HG03575 (cell line): ENCODE measurements around the gene GASK1A.
"Not testable (repeated sequence)": the region's sequence is repeated elsewhere in the genome, so short reads cannot be mapped to it uniquely, and the experiment has no call there.

Experiments
- ATAC-seq: cut with Tn5 transposase; IDR thresholded peaks from one replicate; pipeline ENCODE4 v1.9.1; 2021; ENCODE audit not compliant: unreplicated experiment, insufficient number of reproducible peaks, low FRiP score; ENCODE audit errors: extremely low read depth

Gene GASK1A

GRCh38 chr3:43045079-43045478 is 66.0 kb downstream of the GASK1A start:
- not testable (repeated sequence) for ATAC-seq

- no peak for ATAC-seq
These were observed 67.5 kb downstream of the GASK1A start for GRCh38 chr3:43046583-43046982.

GRCh38 chr3:43048470-43048869 is 69.4 kb downstream of the GASK1A start:
- ATAC-seq = no peak

GRCh38 chr3:43053291-43053690 is 74.2 kb downstream of the GASK1A start:
- ATAC-seq = no peak

- no peak for ATAC-seq
These were observed 75.6 kb downstream of the GASK1A start for GRCh38 chr3:43054754-43055153.

- ATAC-seq = no peak
These were observed 76.3 kb downstream of the GASK1A start for GRCh38 chr3:43055393-43055792.

- ATAC-seq = no peak
These were observed 77.0 kb downstream of the GASK1A start for GRCh38 chr3:43055806-43056770.

- no peak for ATAC-seq
These were observed 80.3 kb downstream of the GASK1A start for GRCh38 chr3:43059456-43059855.

GRCh38 chr3:43061101-43061895 is 82.2 kb downstream of the GASK1A start:
- ATAC-seq = no peak

GRCh38 chr3:43062040-43062563 is 83.0 kb downstream of the GASK1A start:
- ATAC-seq = no peak

- no peak for ATAC-seq
These were observed 83.5 kb downstream of the GASK1A start for GRCh38 chr3:43062564-43063040.

- no peak for ATAC-seq
These were observed 84.0 kb downstream of the GASK1A start for GRCh38 chr3:43063114-43063513.

- not testable (repeated sequence) for ATAC-seq
These were observed 91.6 kb downstream of the GASK1A start for GRCh38 chr3:43070670-43071069.

GRCh38 chr3:43071313-43071893 is 92.3 kb downstream of the GASK1A start:
- ATAC-seq = no peak

GRCh38 chr3:43072361-43072760 is 93.2 kb downstream of the GASK1A start:
- ATAC-seq = no peak

GRCh38 chr3:43073116-43073835 is 94.2 kb downstream of the GASK1A start:
- no peak for ATAC-seq

- no peak for ATAC-seq
These were observed 94.7 kb downstream of the GASK1A start for GRCh38 chr3:43073836-43074220.

GRCh38 chr3:43074482-43074881 is 95.4 kb downstream of the GASK1A start:
- no peak for ATAC-seq
